ENCODE data around the gene ARID1A.

DNA sequence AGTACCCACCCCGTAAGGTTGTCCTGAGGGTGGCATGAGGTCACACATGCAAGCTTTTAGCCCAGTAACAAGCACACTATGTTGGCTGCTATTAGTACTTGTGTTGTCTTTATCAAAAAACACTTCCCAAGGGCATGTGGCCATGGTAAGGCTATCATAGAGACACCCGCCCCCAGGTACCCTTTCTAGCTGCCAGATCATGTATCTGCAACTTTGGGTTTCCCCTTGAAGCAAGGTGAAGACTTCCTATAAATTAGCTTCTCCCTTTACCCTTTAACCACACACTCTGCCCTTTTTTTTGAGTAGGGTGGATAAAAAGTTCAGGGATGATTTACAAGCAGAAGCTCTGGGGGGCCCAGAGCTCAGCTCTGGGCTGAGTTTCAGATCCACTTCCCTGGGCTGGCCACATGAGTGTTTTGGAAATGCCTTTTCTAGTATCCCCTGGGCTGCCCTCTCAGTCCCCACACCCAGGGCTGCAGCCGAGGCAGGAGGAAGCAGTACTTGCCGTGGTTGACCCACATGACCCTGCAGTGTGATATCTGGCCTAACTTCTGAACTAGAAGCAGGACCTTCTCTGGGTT is 132.7 kb downstream of the ARID1A start:
- no peak for TF ChIP-seq EZH2 (IDR thresholded peaks at IDR 0.05; ENCODE audit: borderline replicate concordance, low read length)
- TF ChIP-seq, protein P1, sequence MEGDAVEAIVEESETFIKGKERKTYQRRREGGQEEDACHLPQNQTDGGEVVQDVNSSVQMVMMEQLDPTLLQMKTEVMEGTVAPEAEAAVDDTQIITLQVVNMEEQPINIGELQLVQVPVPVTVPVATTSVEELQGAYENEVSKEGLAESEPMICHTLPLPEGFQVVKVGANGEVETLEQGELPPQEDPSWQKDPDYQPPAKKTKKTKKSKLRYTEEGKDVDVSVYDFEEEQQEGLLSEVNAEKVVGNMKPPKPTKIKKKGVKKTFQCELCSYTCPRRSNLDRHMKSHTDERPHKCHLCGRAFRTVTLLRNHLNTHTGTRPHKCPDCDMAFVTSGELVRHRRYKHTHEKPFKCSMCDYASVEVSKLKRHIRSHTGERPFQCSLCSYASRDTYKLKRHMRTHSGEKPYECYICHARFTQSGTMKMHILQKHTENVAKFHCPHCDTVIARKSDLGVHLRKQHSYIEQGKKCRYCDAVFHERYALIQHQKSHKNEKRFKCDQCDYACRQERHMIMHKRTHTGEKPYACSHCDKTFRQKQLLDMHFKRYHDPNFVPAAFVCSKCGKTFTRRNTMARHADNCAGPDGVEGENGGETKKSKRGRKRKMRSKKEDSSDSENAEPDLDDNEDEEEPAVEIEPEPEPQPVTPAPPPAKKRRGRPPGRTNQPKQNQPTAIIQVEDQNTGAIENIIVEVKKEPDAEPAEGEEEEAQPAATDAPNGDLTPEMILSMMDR (conservative IDR thresholded peaks at IDR 0.05 in 1 of 2, IDR thresholded peaks at IDR 0.05 in 1 of 2; ENCODE audit: extremely low read depth in 1 of 2, insufficient read depth in 1 of 2, low read depth in 1 of 2, low read length in 2 of 2) = no peak
